ENCODE measurements around the gene UVRAG.

GRCh38 chr11:76073724-76074123, 258.7 kb downstream of the UVRAG start:
- TF ChIP-seq CTCF (IDR thresholded peaks at IDR 0.05) (no peak), POLR2AphosphoS5 (IDR thresholded peaks at IDR 0.05) (no peak)

Data from stomach (tissue), 4 donors.